GM12878 (cell line): Measurements from ENCODE around the gene NTRK1. TPM values are rescaled to one million over a fixed set of nuclear protein-coding genes. Genes with fewer than 3 reads are reported as not detected.

Experiments used
- ATAC-seq: fragments of 200-7000 bp; cut with Tn5 transposase; 3 replicates; pipeline ENCODE4 v1.9.1; 2020; ENCODE audit warnings: mild to moderate bottlenecking, moderate library complexity
- BruUV-seq: library from RNA; stranded (reverse); fragments of 400-500 nt; replicated peaks from 2 replicates; lab custom pipeline; 2021; lab: Mats Ljungman, UMichigan
- CTCF ChIA-PET: fragments of 300-600 bp; sonication (Branson Sonifier 250); formaldehyde crosslinking; extraction: SDS; loops from one replicate; lab custom pipeline; 2021; ENCODE audit warnings: inconsistent platforms; lab: Yijun Ruan, JAX
- POLR2A ChIA-PET: fragments of 350-600 bp; formaldehyde crosslinking; extraction: SDS; loops from one replicate; lab custom pipeline; 2021; ENCODE audit warnings: inconsistent platforms; lab: Charles Lee
- RAD21 ChIA-PET: fragments of 300-600 bp; sonication (Branson Sonifier 250); formaldehyde crosslinking; loops from one replicate; lab custom pipeline; 2023; ENCODE audit warnings: antibody characterized with exemption; ENCODE audit not compliant: unreplicated experiment; lab: Charles Lee
- SMC1A ChIA-PET: fragments of 300-600 bp; sonication (Branson Sonifier 250); formaldehyde crosslinking; loops from one replicate; lab custom pipeline; 2023; ENCODE audit not compliant: unreplicated experiment, uncharacterized antibody; lab: Charles Lee
- DNase-seq: peaks from one replicate; pipeline ENCODE4 v3.0.0-alpha.2; 2011; ENCODE audit warnings: low read depth, low spot score
- FAIRE-seq: peaks from 3 replicates; lab custom pipeline; 2011; peaks lifted over from hg19 to GRCh38; lab: Jason Lieb, UNC
- H2AFZ ChIP-seq: 2 replicates; pipeline ENCODE4 v1.6.0; 2011; ENCODE audit warnings: low read depth, low read length, control low read depth; ENCODE audit not compliant: control insufficient read depth
- H3K27ac ChIP-seq: 2 replicates; pipeline ENCODE4 v1.5.1; 2011; ENCODE audit warnings: control low read depth; ENCODE audit not compliant: control insufficient read depth, insufficient read depth
- H3K27me3 ChIP-seq, 2 experiments: replicated peaks in 1 of 2; 2 replicates each; pipeline versions ENCODE4 v1.6.0 to v1.6.1; 2011; ENCODE audit warnings: low read length in 1 of 2; ENCODE audit not compliant: control insufficient read depth in 2 of 2, insufficient read depth in 2 of 2
- H3K36me3 ChIP-seq, 2 experiments: 2 replicates each; pipeline ENCODE4 v1.5.1; 2011; ENCODE audit warnings: low read length in 1 of 2; ENCODE audit not compliant: control insufficient read depth in 2 of 2, insufficient read depth in 2 of 2
- H3K4me1 ChIP-seq: 2 replicates; pipeline ENCODE4 v1.6.1; 2011; ENCODE audit warnings: mild to moderate bottlenecking, low read length, moderate library complexity, mixed read lengths; ENCODE audit not compliant: control insufficient read depth, insufficient read depth
- H3K4me2 ChIP-seq: 2 replicates; pipeline ENCODE4 v1.6.0; 2011; ENCODE audit warnings: control low read depth; ENCODE audit not compliant: control insufficient read depth, insufficient read depth
- H3K4me3 ChIP-seq: fragments of 200-600 bp; sonication (generic); 2 replicates; pipeline ENCODE4 v1.5.1; 2016
- H3K79me2 ChIP-seq: 2 replicates; pipeline ENCODE4 v1.6.0; 2011; ENCODE audit warnings: low read length; ENCODE audit not compliant: control insufficient read depth, insufficient read depth
- H3K9ac ChIP-seq: 2 replicates; pipeline ENCODE4 v1.8.0; 2011; ENCODE audit warnings: low read length, control low read depth, mixed read lengths; ENCODE audit not compliant: control insufficient read depth, insufficient read depth
- H3K9me3 ChIP-seq: replicated peaks from 3 replicates; pipeline ENCODE4 v1.5.1; 2011; ENCODE audit warnings: mild to moderate bottlenecking, low read length; ENCODE audit not compliant: control insufficient read depth, insufficient read depth
- H4K20me1 ChIP-seq: 2 replicates; pipeline ENCODE4 v1.6.0; 2011; ENCODE audit not compliant: control insufficient read depth, insufficient read depth
- ASH2L ChIP-seq: fragments of 300-600, 200-600 bp; sonication (generic); IDR thresholded peaks from 2 replicates; pipeline ENCODE4 v1.6.1; 2017; ENCODE audit warnings: low read depth, mild to moderate bottlenecking, borderline replicate concordance
- CBX3 ChIP-seq: fragments of 200-600 bp; sonication (generic); IDR thresholded peaks from 2 replicates; pipeline ENCODE4 v1.6.1; 2016; ENCODE audit warnings: low read depth, borderline replicate concordance
- DPF2 ChIP-seq: fragments of 450-650 bp; IDR thresholded peaks from 2 replicates; pipeline ENCODE4 v1.6.1; 2017; ENCODE audit warnings: mild to moderate bottlenecking
- IRF5 ChIP-seq: fragments of 450-650 bp; IDR thresholded peaks from 2 replicates; pipeline ENCODE4 v1.6.1; 2017; ENCODE audit warnings: borderline replicate concordance
- NFYB ChIP-seq: IDR thresholded peaks from 2 replicates; pipeline ENCODE4 v1.6.1; 2011; ENCODE audit warnings: low read depth, mild to moderate bottlenecking, low read length, improper control_type of control experiment, moderate library complexity; ENCODE audit not compliant: insufficient read depth
- PBX3 ChIP-seq: IDR thresholded peaks from 2 replicates; pipeline ENCODE4 v1.6.1; 2011; ENCODE audit warnings: mild to moderate bottlenecking, low read depth, low read length, moderate library complexity; ENCODE audit not compliant: insufficient replicate concordance
- SIX5 ChIP-seq: IDR thresholded peaks from 2 replicates; pipeline ENCODE4 v1.6.1; 2011; ENCODE audit warnings: mild to moderate bottlenecking, low read depth, low read length, moderate library complexity; ENCODE audit not compliant: severe bottlenecking
- SKIL ChIP-seq: fragments of 450-650 bp; IDR thresholded peaks from 2 replicates; pipeline ENCODE4 v1.6.1; 2017; ENCODE audit warnings: mild to moderate bottlenecking, low read depth, inconsistent platforms; ENCODE audit not compliant: poor library complexity, severe bottlenecking
- SMAD1 ChIP-seq: fragments of 450-650 bp; IDR thresholded peaks from 2 replicates; pipeline ENCODE4 v1.6.1; 2018; ENCODE audit warnings: mild to moderate bottlenecking, low read depth; ENCODE audit not compliant: partially characterized antibody
- SMC3 ChIP-seq: IDR thresholded peaks from 2 replicates; pipeline ENCODE4 v1.6.1; 2011; ENCODE audit warnings: low read length, improper control_type of control experiment, borderline replicate concordance
- SREBF2 ChIP-seq: IDR thresholded peaks from 2 replicates; pipeline ENCODE4 v1.6.1; 2012; ENCODE audit warnings: mild to moderate bottlenecking, low read length
- TCF7 ChIP-seq: IDR thresholded peaks from 2 replicates; pipeline ENCODE4 v1.6.1; 2014; ENCODE audit warnings: antibody characterized with exemption, borderline replicate concordance
- USF1 ChIP-seq: IDR thresholded peaks from 2 replicates; pipeline ENCODE4 v1.6.1; 2011; ENCODE audit warnings: borderline replicate concordance, low read depth, mild to moderate bottlenecking, moderate library complexity, mixed read lengths, low read length; ENCODE audit not compliant: insufficient read depth; ENCODE audit errors: extremely low read length
- YBX1 ChIP-seq: fragments of 450-650 bp; IDR thresholded peaks from 2 replicates; pipeline ENCODE4 v1.6.1; 2016; ENCODE audit warnings: antibody characterized with exemption
- WGBS: methylation state at CpG from one replicate; pipeline ENCODE4 v1.1.6; 2016; ENCODE audit warnings: low lambda C conversion rate; ENCODE audit not compliant: insufficient replicate concordance, insufficient coverage; ENCODE audit errors: missing lambda C conversion rate; 5-methylcytosine and 5-hydroxymethylcytosine counted together
- in situ Hi-C: fragments of 300-500 bp; cut with MboI; formaldehyde crosslinking; loops from 9 replicates; pipeline ENCODE4 v1.14.3; 2018; ENCODE audit warnings: mixed read lengths
- intact Hi-C: fragments of 100-400 bp; cut with micrococcal nuclease; formaldehyde crosslinking; loops from one replicate; pipeline ENCODE4 v1.14.2; 2022; ENCODE audit not compliant: unreplicated experiment
- polyA plus RNA-seq, 11 experiments: library from polyadenylated mRNA; depleted of rRNA in 4 of 11; unstranded in 6 of 11; stranded (reverse) in 5 of 11; fragments of >200 nt; fragmentation: Nextera tagmentation in 4 of 11; fragmentation: Illumina TruSeq in 1 of 11; extraction: Ambion mirVana in 4 of 11; extraction: Trizol in 1 of 11; gene quantifications; 1 replicate in 1 of 11; 2 replicates in 10 of 11; pipeline versions ENCODE4 v1.2.1 to v1.2.3, GENCODE V29; 2011 to 2016; ENCODE audit warnings: inconsistent platforms in 2 of 11, missing spikeins in 2 of 11, low read depth in 1 of 11
- total RNA-seq, 4 experiments: library from RNA; depleted of rRNA in 3 of 4; stranded (reverse); fragments of >200 nt in 3 of 4; fragmentation: Illumina TruSeq in 1 of 4; extraction: Trizol in 1 of 4; gene quantifications; 2 replicates each; pipeline versions ENCODE4 v1.2.1 to v1.2.3, GENCODE V29; 2013 to 2021

Gene NTRK1
- total and polyA plus RNA-seq, 10 of the 15 experiments (the other 5 are each of a cell fraction or from before 2014, with no cell fraction given), result 0.10 to 0.56 (median 0.40) TPM; not detected in 7

- DNase-seq (no peak), FAIRE-seq (no peak), ATAC-seq (no peak)
- POLR2A ChIA-PET, result no interaction called here
- CTCF ChIA-PET, result interaction anchor here (1.0 to 2.4 kb wide), 3 partner anchors 10 to 175 kb away, joined by 3 to 13 read pairs (median 3); no protein-coding TSS in a partner anchor
- no peak overlapping the region for H2AFZ ChIP-seq
- no peak overlapping the region for H3K4me2 ChIP-seq
- RAD21 ChIA-PET, result interaction anchor here (1.2 kb wide), 1 partner anchor 191 kb away, joined by 4 read pairs; no protein-coding TSS in a partner anchor
- no peaks in the 10 kb centered on the region for H3K9me3 ChIP-seq
- H3K9ac ChIP-seq, result no peak overlapping the region
- no peaks in the 10 kb centered on the region for H4K20me1 ChIP-seq
- BruUV-seq, result no TSS peak
- H3K4me1 ChIP-seq, result no peaks in the 10 kb centered on the region
- TF ChIP-seq YBX1, result no peak
- TF ChIP-seq SKIL, result no peak
- no peak for TF ChIP-seq DPF2
- TF ChIP-seq IRF5, result no peak
- TF ChIP-seq NFYB, result no peak
- TF ChIP-seq ASH2L, result no peak
- TF ChIP-seq PBX3, result no peak
- TF ChIP-seq SMAD1, result no peak
- TF ChIP-seq TCF7, result no peak
- no peak for TF ChIP-seq CBX3
- TF ChIP-seq USF1, result no peak
- TF ChIP-seq SIX5, result no peak
- no peak for TF ChIP-seq SMC3
- TF ChIP-seq SREBF2, result no peak
- TF ChIP-seq, all 136 proteins: peak for 0
- intact Hi-C loops (no loop called here), in situ Hi-C loops (no loop called here)
- Histone ChIP-seq H3K4me3 (no peak overlapping the region), H3K27me3 (peaks cover 0 to 13% of the 10 kb centered on the region in 2 experiments; a peak in 3 of 4 replicates), H3K79me2 (no peaks in the 10 kb centered on the region), H3K36me3 (no peaks in the 10 kb centered on the region), H3K27ac (no peak overlapping the region)
- 38% methylated on average over 10 of the region's 10 CpGs for WGBS
- SMC1A ChIA-PET, result interaction anchor here (0.6 to 1.0 kb wide), 3 partner anchors 10 to 86 kb away, joined by 3 read pairs; no protein-coding TSS in a partner anchor
Observed at GRCh38 chr1:156881101-156881500, 20.4 kb downstream of the NTRK1 start.
